Neural progenitor cell (in vitro differentiated cells): ENCODE results near the gene SPATA45. TPM values are rescaled to one million over a fixed set of nuclear protein-coding genes. Genes with fewer than 3 reads are reported as not detected.

Experiments
- DNase-seq: peaks from one replicate; pipeline ENCODE4 v3.0.0-alpha.2; 2016; ENCODE audit warnings: low spot score
- H2AFZ ChIP-seq: fragments of 200-600 bp; sonication (generic); replicated peaks from 2 replicates; pipeline ENCODE4 v1.6.1; 2016; ENCODE audit warnings: antibody characterized with exemption
- H3F3A ChIP-seq: fragments of 200-600 bp; sonication (generic); 2 replicates; pipeline ENCODE4 v1.6.1; 2016; ENCODE audit warnings: antibody characterized with exemption, low read depth
- H3K27ac ChIP-seq: fragments of 200-600 bp; sonication (generic); 2 replicates; pipeline ENCODE4 v1.5.1; 2016; ENCODE audit warnings: mild to moderate bottlenecking
- H3K27me3 ChIP-seq: fragments of 200-600 bp; sonication (generic); 2 replicates; pipeline ENCODE4 v1.6.1; 2016; ENCODE audit warnings: mild to moderate bottlenecking, moderate library complexity
- H3K36me3 ChIP-seq: fragments of 200-600 bp; sonication (generic); 2 replicates; pipeline ENCODE4 v1.5.1; 2016
- H3K4me1 ChIP-seq: fragments of 200-600 bp; sonication (generic); 2 replicates; pipeline ENCODE4 v1.6.1; 2016; ENCODE audit warnings: mixed run types
- H3K4me2 ChIP-seq: fragments of 200-600 bp; sonication (generic); 2 replicates; pipeline ENCODE4 v1.6.1; 2016
- H3K4me3 ChIP-seq: fragments of 200-600 bp; sonication (generic); 2 replicates; pipeline ENCODE4 v1.5.1; 2016
- H3K79me2 ChIP-seq: fragments of 200-600 bp; sonication (generic); 2 replicates; pipeline ENCODE4 v1.6.1; 2016; ENCODE audit warnings: low read depth
- H3K9ac ChIP-seq: fragments of 200-600 bp; sonication (generic); 2 replicates; pipeline ENCODE4 v1.6.1; 2016
- H3K9me3 ChIP-seq: fragments of 200-600 bp; sonication (generic); 2 replicates; pipeline ENCODE4 v1.5.1; 2016; ENCODE audit warnings: low read depth
- H4K20me1 ChIP-seq: fragments of 200-600 bp; sonication (generic); 2 replicates; pipeline ENCODE4 v1.6.1; 2016; ENCODE audit warnings: low read depth
- H3K27ac Mint-ChIP-seq: 3 replicates; pipeline ENCODE4 v1.8.0; 2021; ENCODE audit warnings: mixed read lengths
- H3K27me3 Mint-ChIP-seq: 2 replicates; pipeline ENCODE4 v1.8.0; 2022; ENCODE audit warnings: low read depth, mild to moderate bottlenecking, inconsistent platforms, moderate library complexity, mixed read lengths; ENCODE audit not compliant: insufficient read depth
- H3K36me3 Mint-ChIP-seq: 3 replicates; pipeline ENCODE4 v1.8.0; 2021; ENCODE audit warnings: mixed read lengths
- H3K4me1 Mint-ChIP-seq: 3 replicates; pipeline ENCODE4 v1.8.0; 2021; ENCODE audit warnings: mixed read lengths
- H3K4me3 Mint-ChIP-seq: 3 replicates; pipeline ENCODE4 v1.8.0; 2021; ENCODE audit warnings: mild to moderate bottlenecking, moderate library complexity, mixed read lengths
- H3K9me3 Mint-ChIP-seq: 3 replicates; pipeline ENCODE4 v1.8.0; 2020; ENCODE audit warnings: mixed read lengths
- CTCF ChIP-seq: fragments of 200-600 bp; sonication (generic); IDR thresholded peaks from 2 replicates; pipeline ENCODE4 v1.5.1; 2017; ENCODE audit warnings: antibody characterized with exemption, mild to moderate bottlenecking
- EZH2 ChIP-seq: fragments of 200-600 bp; sonication (generic); IDR thresholded peaks from 2 replicates; pipeline ENCODE4 v1.6.1; 2017; ENCODE audit warnings: antibody characterized with exemption, mild to moderate bottlenecking, moderate library complexity
- EZH2phosphoT487 ChIP-seq: fragments of 200-600 bp; sonication (generic); IDR thresholded peaks from 2 replicates; pipeline ENCODE4 v1.6.1; 2017; ENCODE audit warnings: antibody characterized with exemption
- total RNA-seq: library from RNA; depleted of rRNA; stranded (reverse); fragments of >200 nt; gene quantifications from 2 replicates; pipeline ENCODE4 v1.2.3, GENCODE V29; 2015; ENCODE audit warnings: low replicate concordance

Gene SPATA45
- total RNA-seq, 1 donor from 2014 or later = not detected

GRCh38 chr1:212824201-212824600 is 23.2 kb downstream of the SPATA45 start:
- H2AFZ ChIP-seq = no peak overlapping the region
- peak overlapping the region; percentile 38 for H3K27ac Mint-ChIP-seq
- DNase-seq = no peak
- TF ChIP-seq CTCF (no peak), EZH2 (no peak), EZH2phosphoT487 (no peak)
- H3K27me3 Mint-ChIP-seq = no peaks in the 10 kb centered on the region
- no peaks in the 10 kb centered on the region for H3K4me1 ChIP-seq
- H3K27me3 ChIP-seq = no peaks in the 10 kb centered on the region
- no peaks in the 10 kb centered on the region for H3K36me3 Mint-ChIP-seq
- no peaks in the 10 kb centered on the region for H4K20me1 ChIP-seq
- H3K4me3 Mint-ChIP-seq = no peak overlapping the region
- no peak overlapping the region for H3K4me2 ChIP-seq
- H3K9ac ChIP-seq = no peak overlapping the region
- no peaks in the 10 kb centered on the region for H3K9me3 ChIP-seq
- H3K79me2 ChIP-seq = no peaks in the 10 kb centered on the region
- H3K36me3 ChIP-seq = no peaks in the 10 kb centered on the region
- no peaks in the 10 kb centered on the region for H3F3A ChIP-seq
- H3K4me3 ChIP-seq = no peak overlapping the region
- no peak overlapping the region for H3K27ac ChIP-seq
- H3K4me1 Mint-ChIP-seq = peaks cover 2% of the 10 kb centered on the region
- peaks cover 17% of the 10 kb centered on the region for H3K9me3 Mint-ChIP-seq

DNA sequence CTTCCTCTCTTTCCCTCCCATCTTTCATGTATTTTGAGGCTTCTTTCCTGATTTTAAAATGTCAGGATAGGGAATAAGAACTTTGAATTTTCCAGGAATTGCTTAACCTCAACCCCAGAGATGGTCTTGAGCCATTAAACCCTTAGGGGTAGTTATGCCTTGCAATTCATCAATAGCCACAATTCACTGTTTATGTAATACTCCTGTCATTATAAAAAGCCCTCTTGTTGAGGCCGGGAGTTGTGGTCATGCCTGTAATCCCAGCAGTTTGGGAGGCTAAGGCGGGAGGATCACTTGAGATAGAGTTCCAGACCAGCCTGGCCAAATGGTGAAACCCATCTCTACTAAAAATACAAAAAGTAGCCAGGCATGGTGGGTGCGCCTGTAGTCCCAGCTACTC is 24.5 kb downstream of the SPATA45 start:
- Histone ChIP-seq H3K36me3 (no peaks in the 10 kb centered on the region), H3K4me3 (no peak overlapping the region), H3F3A (no peaks in the 10 kb centered on the region), H3K4me2 (no peak overlapping the region), H3K9me3 (no peaks in the 10 kb centered on the region), H3K27me3 (no peaks in the 10 kb centered on the region), H3K4me1 (no peaks in the 10 kb centered on the region), H3K27ac (no peak overlapping the region), H3K79me2 (no peaks in the 10 kb centered on the region), H4K20me1 (no peaks in the 10 kb centered on the region), H3K9ac (no peak overlapping the region), H2AFZ (no peak overlapping the region)
- H3K36me3 Mint-ChIP-seq = no peaks in the 10 kb centered on the region
- no peak overlapping the region for H3K27ac Mint-ChIP-seq
- H3K9me3 Mint-ChIP-seq = peaks cover 17% of the 10 kb centered on the region
- DNase-seq = no peak
- TF ChIP-seq CTCF = no peak
- TF ChIP-seq EZH2 = no peak
- TF ChIP-seq EZH2phosphoT487 = no peak
- peaks cover 2% of the 10 kb centered on the region for H3K4me1 Mint-ChIP-seq
- H3K4me3 Mint-ChIP-seq = no peak overlapping the region
- no peaks in the 10 kb centered on the region for H3K27me3 Mint-ChIP-seq

DNA sequence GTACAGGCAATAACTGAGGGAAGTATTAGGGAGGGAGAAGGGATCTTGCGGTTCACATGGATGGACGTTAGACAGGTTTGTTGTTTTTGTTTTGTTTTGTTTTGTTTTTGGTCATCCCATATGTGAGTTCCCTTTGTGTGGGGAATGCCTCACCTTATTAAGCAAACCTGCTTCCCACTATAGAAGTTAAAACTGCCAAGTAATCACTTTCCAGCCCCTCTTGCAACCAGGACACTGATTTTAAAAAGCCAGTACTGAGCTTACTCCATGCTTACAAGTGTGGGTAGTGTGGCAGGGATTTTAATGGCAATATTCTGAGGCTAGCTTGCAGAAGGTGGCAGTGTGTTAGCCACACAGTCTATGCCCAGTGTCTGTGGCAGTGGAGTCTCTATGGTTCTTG is 26.5 kb downstream of the SPATA45 start:
- Histone ChIP-seq H3K27me3 (no peaks in the 10 kb centered on the region), H3K27ac (no peak overlapping the region), H3K4me3 (no peak overlapping the region), H3K9ac (no peak overlapping the region), H3F3A (no peaks in the 10 kb centered on the region), H3K79me2 (no peaks in the 10 kb centered on the region), H3K4me1 (no peaks in the 10 kb centered on the region), H3K9me3 (no peaks in the 10 kb centered on the region), H3K36me3 (no peaks in the 10 kb centered on the region), H3K4me2 (no peak overlapping the region), H2AFZ (peak overlapping the region; percentile 39), H4K20me1 (no peaks in the 10 kb centered on the region)
- no peak overlapping the region for H3K4me3 Mint-ChIP-seq
- H3K4me1 Mint-ChIP-seq = peaks cover 7% of the 10 kb centered on the region
- peaks cover 12% of the 10 kb centered on the region for H3K9me3 Mint-ChIP-seq
- no peak for DNase-seq
- TF ChIP-seq CTCF (no peak), EZH2 (no peak), EZH2phosphoT487 (no peak)
- H3K27ac Mint-ChIP-seq = no peak overlapping the region
- H3K36me3 Mint-ChIP-seq = no peaks in the 10 kb centered on the region
- peaks cover 2% of the 10 kb centered on the region for H3K27me3 Mint-ChIP-seq

- peaks cover 3% of the 10 kb centered on the region for H3K27me3 Mint-ChIP-seq
- no peaks in the 10 kb centered on the region for H3K36me3 Mint-ChIP-seq
- H3K4me3 Mint-ChIP-seq = no peak overlapping the region
These were observed 27.7 kb downstream of the SPATA45 start for GRCh38 chr1:212819726-212820125.

More at GRCh38 chr1:212819726-212820125, 27.7 kb downstream of the SPATA45 start:
- Histone ChIP-seq H3K36me3 (no peaks in the 10 kb centered on the region), H3K4me2 (no peak overlapping the region), H3K79me2 (no peaks in the 10 kb centered on the region), H2AFZ (no peak overlapping the region), H3K27me3 (no peaks in the 10 kb centered on the region), H3K4me3 (no peak overlapping the region), H3K9me3 (no peaks in the 10 kb centered on the region), H3K4me1 (no peaks in the 10 kb centered on the region), H3K27ac (no peak overlapping the region), H3F3A (no peaks in the 10 kb centered on the region), H4K20me1 (no peaks in the 10 kb centered on the region), H3K9ac (no peak overlapping the region)
- peaks cover 7% of the 10 kb centered on the region for H3K4me1 Mint-ChIP-seq
- H3K9me3 Mint-ChIP-seq = peaks cover 5% of the 10 kb centered on the region
- no peak overlapping the region for H3K27ac Mint-ChIP-seq
- no peak for TF ChIP-seq EZH2phosphoT487
- no peak for TF ChIP-seq CTCF
- TF ChIP-seq EZH2 = no peak
- DNase-seq = no peak
